ENCODE data around the gene ADAM22. TPM values are rescaled to one million over a fixed set of nuclear protein-coding genes. Genes with fewer than 3 reads are reported as not detected.

ADAM22 gene
- polyA plus RNA-seq, 1 donor from 2014 or later: 46.3 TPM

- no peaks in the 10 kb centered on the region for H3K27me3 ChIP-seq (ENCODE audit: insufficient read depth, low read depth, low read length)
- no peaks in the 10 kb centered on the region for H3K79me2 ChIP-seq (replicated peaks; ENCODE audit: insufficient read depth, low read length)
- H3K36me3 ChIP-seq (ENCODE audit: insufficient read depth, low read length): no peaks in the 10 kb centered on the region
- no peaks in the 10 kb centered on the region for H4K20me1 ChIP-seq (ENCODE audit: insufficient read depth)
- H3K4me2 ChIP-seq (ENCODE audit: low read length): no peak overlapping the region
- no peaks in the 10 kb centered on the region for H3K9me3 ChIP-seq (ENCODE audit: low read length)
- no peaks in the 10 kb centered on the region for H3K9me2 ChIP-seq (ENCODE audit: insufficient read depth, low read length)
- no peak overlapping the region for H3K9ac ChIP-seq (ENCODE audit: low read length)
- TF ChIP-seq RAD21 (conservative IDR thresholded peaks at IDR 0.05): no peak
- TF ChIP-seq EP300 (conservative IDR thresholded peaks at IDR 0.05; ENCODE audit: poor library complexity, severe bottlenecking): no peak
- TF ChIP-seq SMC3 (conservative IDR thresholded peaks at IDR 0.05; ENCODE audit: poor library complexity): no peak
- no peak for TF ChIP-seq TAF1 (IDR thresholded peaks at IDR 0.05; ENCODE audit: low read depth)
- no peak for TF ChIP-seq CTCF (IDR thresholded peaks at IDR 0.05; ENCODE audit: poor library complexity, severe bottlenecking)
- TF ChIP-seq POLR2AphosphoS5 (IDR thresholded peaks at IDR 0.05): no peak
- TF ChIP-seq MXI1 (conservative IDR thresholded peaks at IDR 0.05; ENCODE audit: poor library complexity, severe bottlenecking): no peak
- TF ChIP-seq EZH2 (IDR thresholded peaks at IDR 0.05; ENCODE audit: borderline replicate concordance, insufficient read depth, low read length, poor library complexity, severe bottlenecking): no peak
- H3K4me3 ChIP-seq (ENCODE audit: low read length): no peak overlapping the region
- no peaks in the 10 kb centered on the region for H3F3A ChIP-seq (ENCODE audit: insufficient read depth, low read length, poor library complexity, severe bottlenecking)
- H2AFZ ChIP-seq (ENCODE audit: low read depth, low read length): no peak overlapping the region
- H3K27ac ChIP-seq (ENCODE audit: low read length): no peak overlapping the region
Measured at GRCh38 chr7:88244258-88244657, 310.2 kb downstream of the ADAM22 start.

Other genes starting within 250 kb of the ADAM22 start
- 20.1 and 61.6 TPM in 2 replicates for gene SLC25A40, start 57.9 kb upstream of the ADAM22 start, polyA plus RNA-seq
- 13.0 and 14.9 TPM in 2 replicates for gene DBF4, start 57.8 kb upstream of the ADAM22 start, polyA plus RNA-seq